ENCODE data around the gene SERPINC1.

The SERPINC1 gene

DNA sequence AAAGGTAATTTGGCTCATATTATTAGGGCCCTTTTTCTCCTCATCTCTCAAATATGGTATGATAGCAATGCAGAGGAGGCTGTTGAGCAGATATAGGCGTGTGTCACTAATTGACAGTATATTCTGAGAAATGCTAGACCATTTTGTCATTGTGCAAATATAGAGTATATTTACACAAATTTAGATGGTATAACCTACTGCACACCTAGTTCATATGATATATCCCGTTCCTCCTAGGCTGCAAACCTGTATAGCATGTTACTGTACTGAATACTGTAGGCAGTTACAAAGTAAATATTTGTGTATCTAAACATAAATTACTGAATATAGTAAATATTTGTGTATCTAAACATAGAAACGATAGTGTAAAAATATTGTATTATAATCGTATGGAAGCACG lies 40.4 kb downstream of the SERPINC1 start:
- no peak for TF ChIP-seq CTCF (conservative IDR thresholded peaks at IDR 0.05; ENCODE audit: low read length)
- no peak for DNase-seq (ENCODE audit: low read depth)
- H3K4me3 ChIP-seq (ENCODE audit: low read length), result no peak overlapping the region

DNA sequence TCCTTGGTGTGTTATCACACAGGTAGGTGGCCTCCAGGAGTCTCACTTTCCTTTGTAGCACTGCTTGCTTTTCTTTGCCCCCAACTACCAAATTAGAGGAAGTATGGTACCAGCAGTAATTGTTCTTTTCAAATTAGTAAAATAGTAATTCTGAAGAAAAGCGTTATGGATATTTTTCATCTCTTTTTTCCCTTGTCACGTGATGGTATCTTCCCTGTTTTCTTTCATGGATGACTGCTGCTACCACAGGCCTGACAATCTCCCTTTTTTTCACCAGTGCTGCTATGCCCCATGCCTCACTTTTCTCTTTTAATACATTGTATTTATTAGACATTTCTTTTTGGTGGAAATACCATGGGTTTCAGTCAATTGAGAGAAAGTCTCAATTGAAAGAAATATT lies 45.6 kb downstream of the SERPINC1 start:
- TF ChIP-seq CTCF (conservative IDR thresholded peaks at IDR 0.05; ENCODE audit: low read length), result no peak

GRCh38 chr1:173871091-173871490 lies 46.0 kb downstream of the SERPINC1 start:
- DNase-seq (ENCODE audit: low read depth), result no peak
- TF ChIP-seq CTCF (conservative IDR thresholded peaks at IDR 0.05; ENCODE audit: low read length), result no peak
- H3K4me3 ChIP-seq (ENCODE audit: low read length), result no peak overlapping the region

More for the DNA sequence above, 45.6 kb downstream of the SERPINC1 start:
- no peak overlapping the region for H3K4me3 ChIP-seq (ENCODE audit: low read length)
- no peak for DNase-seq (ENCODE audit: low read depth)

DNA sequence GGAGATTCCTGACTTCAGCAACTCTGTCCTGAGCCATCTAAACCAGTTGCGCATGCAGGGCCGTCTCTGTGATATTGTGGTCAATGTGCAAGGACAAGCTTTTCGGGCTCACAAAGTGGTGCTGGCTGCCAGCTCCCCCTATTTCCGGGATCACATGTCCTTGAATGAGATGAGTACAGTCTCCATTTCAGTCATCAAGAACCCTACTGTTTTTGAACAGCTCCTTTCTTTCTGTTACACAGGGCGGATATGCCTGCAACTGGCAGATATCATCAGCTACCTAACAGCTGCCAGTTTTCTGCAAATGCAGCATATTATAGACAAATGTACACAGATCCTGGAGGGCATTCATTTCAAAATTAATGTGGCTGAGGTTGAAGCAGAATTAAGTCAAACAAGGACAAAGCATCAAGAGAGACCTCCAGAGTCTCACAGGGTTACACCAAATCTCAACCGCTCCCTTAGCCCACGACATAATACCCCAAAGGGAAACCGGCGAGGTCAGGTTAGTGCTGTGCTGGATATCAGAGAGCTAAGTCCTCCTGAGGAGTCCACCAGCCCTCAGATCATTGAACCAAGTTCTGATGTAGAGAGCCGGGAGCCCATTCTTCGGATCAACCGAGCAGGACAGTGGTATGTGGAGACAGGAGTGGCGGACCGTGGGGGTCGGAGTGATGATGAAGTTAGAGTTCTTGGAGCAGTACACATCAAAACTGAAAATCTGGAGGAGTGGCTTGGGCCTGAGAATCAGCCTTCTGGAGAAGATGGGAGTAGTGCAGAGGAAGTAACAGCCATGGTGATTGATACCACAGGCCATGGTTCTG lies 46.7 kb downstream of the SERPINC1 start:
- DNase-seq (ENCODE audit: low read depth), result no peak
- TF ChIP-seq CTCF (conservative IDR thresholded peaks at IDR 0.05; ENCODE audit: low read length), result no peak
- no peak overlapping the region for H3K4me3 ChIP-seq (ENCODE audit: low read length)

DNA sequence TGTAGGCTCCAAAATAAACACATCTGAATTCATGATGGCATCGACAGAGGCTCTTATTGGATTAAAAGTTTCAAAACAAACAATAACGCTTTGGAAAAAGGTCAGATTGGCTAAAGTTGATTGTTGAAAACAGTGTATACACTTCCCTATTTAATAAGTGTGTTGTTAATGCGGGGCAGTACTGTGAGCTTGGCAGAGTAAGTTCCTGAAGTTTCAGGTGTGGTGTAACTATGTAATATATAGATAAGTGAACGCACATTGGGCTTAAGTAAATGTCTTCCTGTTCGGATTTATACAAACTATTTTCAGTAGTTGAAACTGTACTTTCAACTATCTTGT lies 48.1 kb downstream of the SERPINC1 start:
- no peak for TF ChIP-seq CTCF (conservative IDR thresholded peaks at IDR 0.05; ENCODE audit: low read length)
- DNase-seq (ENCODE audit: low read depth), result no peak
- H3K4me3 ChIP-seq (ENCODE audit: low read length), result peak overlapping the region; percentile 96

GRCh38 chr1:173868266-173869020 lies 48.7 kb downstream of the SERPINC1 start, which contains the start of gene ZBTB37:
Gene ZBTB37, plus strand, starts transcription at chr1:173868380. Its CDS starts 1,846 bp downstream, at chr1:173870226.
- no peak for DNase-seq (ENCODE audit: low read depth)
- TF ChIP-seq CTCF (conservative IDR thresholded peaks at IDR 0.05; ENCODE audit: low read length), result no peak
- peak within 1 kb of the TSS; percentile 96 for H3K4me3 ChIP-seq (ENCODE audit: low read length)
